GM21367 (cell line): Measurements from ENCODE around the gene PYGO1.
"Not testable (repeated sequence)": the region's sequence is repeated elsewhere in the genome, so short reads cannot be mapped to it uniquely, and the experiment has no call there.

ENCODE experiments used
- ATAC-seq: cut with Tn5 transposase; IDR thresholded peaks from one replicate; pipeline ENCODE4 v1.9.1; 2021; ENCODE audit not compliant: unreplicated experiment

Gene PYGO1, protein sequence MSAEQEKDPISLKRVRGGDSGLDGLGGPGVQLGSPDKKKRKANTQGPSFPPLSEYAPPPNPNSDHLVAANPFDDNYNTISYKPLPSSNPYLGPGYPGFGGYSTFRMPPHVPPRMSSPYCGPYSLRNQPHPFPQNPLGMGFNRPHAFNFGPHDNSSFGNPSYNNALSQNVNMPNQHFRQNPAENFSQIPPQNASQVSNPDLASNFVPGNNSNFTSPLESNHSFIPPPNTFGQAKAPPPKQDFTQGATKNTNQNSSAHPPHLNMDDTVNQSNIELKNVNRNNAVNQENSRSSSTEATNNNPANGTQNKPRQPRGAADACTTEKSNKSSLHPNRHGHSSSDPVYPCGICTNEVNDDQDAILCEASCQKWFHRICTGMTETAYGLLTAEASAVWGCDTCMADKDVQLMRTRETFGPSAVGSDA

DNA sequence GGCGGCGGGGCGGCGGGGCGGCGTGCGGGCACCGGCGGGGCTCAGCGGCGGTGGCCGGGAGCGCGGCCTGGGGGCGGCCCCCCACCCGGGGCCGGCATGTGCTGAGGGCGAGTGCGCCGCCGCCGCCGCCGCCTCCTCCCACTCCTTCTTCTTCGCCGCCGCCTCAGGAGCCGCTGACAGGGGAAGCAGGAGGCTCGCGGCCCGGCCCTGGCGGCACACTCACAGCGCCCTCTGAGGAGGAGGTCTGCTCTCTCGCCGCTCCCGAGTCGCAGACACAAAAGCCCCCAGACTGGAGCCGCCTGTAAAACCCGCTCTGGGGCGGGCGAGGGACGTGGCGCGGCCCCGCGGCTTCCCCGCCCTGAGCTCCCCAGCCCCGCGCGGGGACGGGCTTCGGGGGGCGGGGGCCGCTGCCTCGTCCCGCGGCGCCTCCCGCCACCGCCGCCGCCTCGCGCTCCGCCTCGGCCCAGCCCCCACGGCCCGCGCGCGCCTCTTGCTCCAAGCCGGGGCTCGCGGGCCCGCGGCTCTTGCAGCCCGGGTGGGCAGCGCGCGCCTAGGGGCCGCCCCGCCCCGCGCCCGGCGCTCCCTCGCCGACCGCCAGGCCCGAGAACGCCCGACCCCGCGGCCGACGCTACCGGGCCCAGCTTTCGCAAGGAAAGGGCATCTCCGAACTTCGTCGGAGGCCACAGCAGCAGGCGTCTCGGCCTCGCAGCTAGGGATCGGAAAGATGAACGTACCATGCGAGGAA lies at the start of gene PYGO1:
PYGO1 (minus strand) TSS at position 276 of the 745 bp plus-strand sequence. CDS start 462 bp downstream, outside the sequence.
- peak; percentile 62 for ATAC-seq

DNA sequence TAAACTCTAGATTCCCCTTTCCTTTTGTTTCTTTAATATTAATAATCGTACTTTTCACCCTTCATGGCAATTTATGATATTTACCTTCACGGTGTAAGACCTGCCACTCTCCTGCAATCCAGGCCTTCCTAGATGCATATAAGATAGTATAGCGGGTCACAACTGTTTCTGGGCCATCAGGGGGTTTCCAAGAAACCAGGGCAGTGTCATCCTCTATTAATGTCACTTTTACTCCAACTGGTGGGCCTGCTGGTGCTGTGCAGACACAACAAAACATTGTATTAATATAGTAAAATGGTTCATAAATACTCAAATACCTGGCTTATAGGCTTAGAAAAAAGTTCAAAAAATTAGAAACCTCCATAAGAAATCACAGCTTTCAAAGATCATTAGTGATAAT lies 48.9 kb upstream of the PYGO1 start:
- no peak for ATAC-seq

DNA sequence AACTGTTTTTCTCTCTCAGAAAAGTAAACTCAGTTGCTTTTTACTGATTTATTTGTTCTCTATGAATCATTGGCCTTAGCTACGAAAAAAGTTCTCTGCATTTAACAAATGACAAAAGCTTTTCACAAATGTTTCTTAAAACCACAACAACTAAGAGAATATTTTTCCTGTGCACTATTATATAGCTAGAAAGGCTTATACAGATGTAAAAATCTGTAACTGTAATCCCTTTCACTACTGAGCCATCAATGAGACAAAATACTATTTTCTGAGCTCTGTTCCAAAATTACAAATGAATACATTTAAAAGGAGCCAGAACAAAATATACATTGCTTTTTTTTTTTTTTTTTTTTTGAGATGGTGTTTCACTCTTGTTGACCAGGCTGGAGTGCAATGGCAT lies 45.6 kb upstream of the PYGO1 start:
- no peak for ATAC-seq

DNA sequence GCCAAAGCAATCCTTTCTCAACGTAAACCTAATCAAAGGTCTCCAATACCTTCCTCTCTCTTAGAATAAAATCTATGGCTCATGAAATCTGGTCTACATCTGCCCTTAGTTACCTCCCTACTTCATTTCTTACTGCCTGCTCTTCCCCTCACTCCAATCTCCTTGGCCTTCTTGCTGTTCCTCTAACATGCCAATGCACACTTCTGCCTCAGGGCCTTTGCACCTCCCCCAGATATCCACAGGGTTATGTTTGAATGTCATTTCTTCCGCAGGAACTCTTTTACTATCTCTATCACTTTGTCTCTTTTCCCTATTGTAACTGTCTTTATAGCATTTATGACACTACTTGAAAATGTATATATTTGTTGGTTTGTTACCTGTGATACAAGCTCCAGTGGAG lies 44.3 kb upstream of the PYGO1 start:
- no peak for ATAC-seq

DNA sequence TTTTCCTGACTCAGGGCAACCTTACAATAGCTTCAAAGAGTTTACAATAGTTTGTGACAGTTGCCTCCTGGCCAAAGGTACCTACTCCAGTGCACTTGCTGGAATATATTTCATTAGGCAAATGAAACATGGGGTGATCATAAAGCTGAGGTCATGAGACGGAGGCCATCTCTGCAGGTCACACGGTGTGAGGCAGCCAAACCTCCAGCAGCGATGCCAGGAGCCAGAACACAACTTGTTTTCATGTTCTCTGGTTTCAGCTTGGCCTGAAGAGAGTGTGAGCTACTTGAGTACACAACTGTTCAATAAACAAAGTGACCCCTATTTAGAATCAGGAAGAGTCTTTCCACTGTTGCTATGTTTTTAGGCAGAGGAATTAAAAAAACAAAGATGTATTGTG lies 42.7 kb upstream of the PYGO1 start:
- ATAC-seq, result no peak

DNA sequence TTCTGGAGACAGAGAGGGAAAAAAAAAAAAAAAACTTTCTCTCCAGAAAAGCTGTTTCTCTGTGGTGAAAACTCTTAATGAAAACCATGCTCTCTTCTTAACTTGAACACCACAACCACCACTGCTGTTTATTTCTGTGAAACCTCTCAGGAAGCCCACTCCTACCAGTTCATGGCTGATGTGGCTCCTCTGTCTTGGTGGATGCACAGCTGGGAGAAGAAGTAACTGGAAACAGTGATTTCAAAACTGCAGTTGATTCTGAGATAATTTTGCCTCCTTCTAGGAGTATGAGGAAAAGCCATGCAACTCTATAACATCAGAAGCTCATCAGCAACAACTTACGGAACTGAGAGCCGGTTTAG lies 40.2 kb upstream of the PYGO1 start:
- ATAC-seq, result no peak

DNA sequence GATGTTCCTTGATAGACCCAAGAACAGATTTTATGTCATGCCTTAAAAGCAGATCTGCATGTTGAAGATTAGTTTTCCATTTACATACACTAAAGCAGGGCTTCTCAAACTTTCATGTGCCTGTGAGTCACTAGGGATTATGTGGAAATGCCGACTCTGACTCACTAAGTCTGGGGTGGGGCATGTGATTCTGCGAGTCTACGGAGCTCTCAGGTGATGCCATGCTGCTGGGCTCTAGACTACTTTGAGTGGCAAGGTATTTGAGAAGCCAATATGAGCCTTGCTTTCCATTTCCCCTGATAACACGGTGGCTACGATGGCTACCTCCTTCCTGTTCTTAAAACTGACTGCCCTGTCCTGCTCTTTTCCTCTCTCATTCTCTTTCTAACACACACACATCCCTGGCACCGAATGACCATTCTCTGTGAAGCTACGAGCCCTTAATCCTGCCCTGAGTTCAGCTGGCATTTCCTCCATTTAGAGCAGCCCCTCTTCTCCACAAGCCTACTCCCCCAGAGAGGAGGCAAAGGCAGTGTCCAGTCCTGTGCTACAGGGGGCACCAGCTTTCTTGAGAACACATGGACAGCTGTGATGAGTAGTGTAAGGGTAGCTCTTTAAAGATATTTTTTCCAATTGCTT lies 39.7 kb upstream of the PYGO1 start:
- ATAC-seq, result no peak

DNA sequence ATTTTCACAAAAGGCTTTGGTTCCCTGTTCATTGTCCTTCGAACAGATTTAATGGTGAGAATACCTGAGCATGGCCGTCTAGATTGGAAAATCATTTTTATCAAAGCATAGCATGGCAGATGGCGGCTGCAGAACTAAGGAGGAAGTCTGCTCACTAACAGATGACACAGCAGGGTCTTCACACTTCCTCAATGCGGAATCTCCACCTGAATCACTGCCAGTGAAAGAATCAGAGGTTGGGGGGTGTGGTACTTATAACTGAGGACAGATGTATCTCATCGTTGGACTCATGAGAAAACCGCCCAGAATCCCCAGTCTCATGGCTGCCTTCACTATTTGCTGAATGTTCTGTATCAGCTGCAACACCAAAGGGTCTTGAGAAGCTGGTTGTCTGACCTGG lies 31.6 kb upstream of the PYGO1 start:
- no peak for ATAC-seq

DNA sequence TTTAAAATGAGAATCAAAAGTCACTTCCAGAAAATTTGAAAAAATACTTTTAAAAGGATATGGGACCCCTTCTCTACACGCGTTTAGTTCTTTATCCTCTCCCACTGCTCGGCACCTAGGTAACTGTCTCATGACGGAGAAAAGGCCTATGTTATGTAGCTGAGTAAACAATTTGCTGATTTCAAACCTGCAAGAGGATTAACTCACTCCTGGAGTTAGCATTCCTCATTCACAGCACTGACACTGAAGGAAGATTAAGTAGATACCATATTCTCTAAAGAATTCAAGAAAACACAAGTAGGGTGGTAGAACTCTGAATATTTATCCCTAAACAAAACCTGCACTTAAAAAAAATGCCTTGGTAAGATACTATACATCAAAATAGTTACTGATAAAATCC lies 30.2 kb upstream of the PYGO1 start:
- no peak for ATAC-seq

DNA sequence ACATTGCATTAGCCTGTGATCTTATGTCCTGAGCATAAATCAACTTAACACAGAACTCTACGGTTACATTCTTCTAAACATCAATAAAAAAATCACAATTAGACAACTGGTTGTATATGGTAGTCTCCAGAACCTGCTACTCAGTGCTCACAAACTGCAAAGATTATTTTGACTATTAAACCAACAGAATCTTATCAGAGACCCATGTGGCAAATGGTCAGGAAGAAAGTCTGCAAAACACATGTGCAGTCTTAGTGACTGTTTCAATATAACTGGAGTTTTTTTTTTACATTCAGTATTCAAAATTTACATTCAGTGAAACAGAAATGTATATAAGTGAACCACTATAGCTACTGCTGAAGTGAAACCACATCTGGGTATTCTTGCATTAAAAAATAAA lies 27.3 kb upstream of the PYGO1 start:
- no peak for ATAC-seq

DNA sequence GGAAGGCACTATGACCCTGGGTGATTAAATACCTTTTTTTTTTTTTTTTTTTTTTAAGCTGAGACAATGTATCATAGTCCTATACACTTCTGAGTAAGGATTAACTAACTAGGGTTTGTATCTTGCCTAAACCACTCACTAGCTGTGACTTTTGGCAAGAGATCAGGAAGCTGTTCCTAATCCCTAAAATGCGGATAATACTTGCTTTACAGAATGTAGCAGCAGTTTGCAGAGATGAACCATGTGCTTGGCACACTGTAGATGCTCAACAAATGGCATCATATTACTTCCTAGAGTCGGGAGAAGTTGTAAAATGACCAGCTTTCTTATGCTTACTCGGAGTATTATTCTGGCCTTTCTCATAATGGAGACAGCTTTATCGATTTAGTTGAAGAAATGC lies 25.6 kb upstream of the PYGO1 start:
- no peak for ATAC-seq

DNA sequence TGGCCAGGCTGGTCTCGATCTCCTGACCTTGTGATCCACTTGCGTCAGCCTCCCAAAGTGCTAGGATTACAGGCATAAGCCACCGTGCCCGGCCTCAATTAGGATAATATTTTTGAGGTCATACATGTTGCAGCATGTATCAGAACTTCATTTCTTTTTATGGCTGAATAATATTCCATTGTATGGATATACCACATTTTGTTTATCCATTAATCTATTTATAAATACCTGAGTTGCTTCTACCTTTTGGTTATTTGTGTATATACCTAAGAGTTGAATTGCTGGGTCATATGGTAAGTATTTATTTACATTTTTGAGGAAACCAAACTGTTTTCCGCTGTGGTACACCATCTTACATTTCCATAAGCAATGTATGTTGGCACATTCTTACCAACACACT lies 18.1 kb upstream of the PYGO1 start:
- ATAC-seq, result no peak

DNA sequence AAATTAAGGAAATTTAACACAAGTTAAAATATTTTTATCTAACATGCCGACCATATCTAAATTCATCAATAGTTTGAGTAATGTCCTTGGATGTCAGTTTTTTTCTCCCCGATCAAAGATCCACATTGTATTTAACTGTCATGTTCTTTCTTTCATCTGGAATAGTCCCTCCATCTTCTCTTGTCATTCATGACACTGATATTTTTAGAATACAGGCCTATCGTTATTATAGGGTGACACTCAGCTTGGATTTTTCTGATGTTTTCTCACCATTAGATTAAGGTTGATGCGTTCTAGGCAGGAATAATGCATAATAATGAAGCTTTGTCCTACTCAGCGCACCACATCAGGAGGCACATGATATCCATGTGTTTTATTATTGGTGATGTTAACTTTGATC lies 13.2 kb upstream of the PYGO1 start:
- no peak for ATAC-seq

DNA sequence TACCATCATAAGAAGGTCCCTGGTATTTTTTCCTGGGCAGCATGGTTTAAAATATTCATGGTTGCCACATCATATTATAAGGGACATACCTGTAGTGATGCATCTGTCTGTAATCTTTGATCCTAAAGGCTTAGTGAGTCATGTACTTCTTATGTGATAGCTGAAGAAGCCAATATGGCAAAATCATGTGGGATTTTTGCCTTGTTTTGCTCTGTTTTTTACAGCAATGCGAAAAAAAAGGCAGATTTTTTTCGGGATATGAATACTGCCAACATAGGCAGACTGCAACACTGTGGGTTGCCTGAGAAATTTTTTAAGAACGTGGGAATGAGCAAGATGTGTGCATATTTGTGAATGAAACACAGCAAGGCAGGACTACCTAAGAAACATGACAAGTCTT lies 11.3 kb upstream of the PYGO1 start:
- no peak for ATAC-seq

DNA sequence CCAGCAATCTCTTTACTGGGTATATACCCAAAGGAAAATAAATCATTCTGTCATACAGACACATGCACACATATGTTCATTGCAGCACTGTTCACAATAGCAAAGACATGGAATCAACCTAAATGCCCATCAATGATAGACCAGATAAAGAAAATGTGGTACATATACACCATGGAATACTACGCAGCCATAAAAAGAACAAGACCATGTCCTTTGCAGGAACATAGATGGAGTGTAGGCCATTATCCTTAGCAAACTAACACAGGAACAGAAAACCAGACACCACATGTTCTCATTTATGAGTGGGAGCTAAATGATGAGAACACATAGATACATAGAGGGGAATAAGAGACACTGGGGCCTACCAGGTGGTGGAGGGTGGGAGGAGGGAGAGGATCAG lies 4.9 kb upstream of the PYGO1 start:
- ATAC-seq, result not testable (repeated sequence)

DNA sequence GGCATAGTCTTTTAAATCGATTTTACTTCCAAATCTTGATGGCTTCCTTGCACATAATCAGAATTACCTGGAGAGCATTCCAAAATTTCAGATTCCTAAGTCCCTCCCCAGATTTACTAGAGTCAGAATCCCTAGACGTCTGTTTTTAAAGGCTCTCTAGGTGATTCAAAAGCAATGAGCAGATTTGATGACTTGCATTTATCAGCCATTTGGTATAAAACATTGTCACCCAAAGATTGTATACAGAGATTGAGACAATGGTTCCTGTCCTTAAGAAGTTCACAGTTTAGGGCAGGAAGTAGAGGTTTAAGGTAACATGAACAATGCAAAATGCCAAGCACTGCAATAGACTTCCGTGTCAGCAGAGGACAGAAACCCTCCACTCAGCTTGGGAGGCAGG lies 2.6 kb upstream of the PYGO1 start:
- ATAC-seq, result no peak

DNA sequence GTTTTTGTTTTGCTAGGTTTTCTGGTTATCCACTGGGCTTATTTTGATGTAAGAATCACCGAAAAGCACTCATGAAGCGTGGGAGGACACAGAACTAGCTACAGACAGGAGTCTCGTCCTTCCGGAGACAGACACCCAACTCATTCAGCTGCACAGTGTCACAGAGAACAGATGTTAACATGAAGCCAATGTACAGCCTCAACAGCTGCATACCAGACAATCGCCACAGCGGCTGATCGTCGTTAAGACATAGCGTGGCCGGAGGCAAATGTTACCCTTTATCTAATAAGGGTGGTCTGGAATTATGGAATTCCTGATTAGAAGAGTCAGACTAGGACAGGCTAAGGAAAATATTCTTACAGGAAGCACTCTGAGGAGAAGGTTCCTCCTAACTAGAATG lies 1.1 kb upstream of the PYGO1 start:
- ATAC-seq, result no peak

DNA sequence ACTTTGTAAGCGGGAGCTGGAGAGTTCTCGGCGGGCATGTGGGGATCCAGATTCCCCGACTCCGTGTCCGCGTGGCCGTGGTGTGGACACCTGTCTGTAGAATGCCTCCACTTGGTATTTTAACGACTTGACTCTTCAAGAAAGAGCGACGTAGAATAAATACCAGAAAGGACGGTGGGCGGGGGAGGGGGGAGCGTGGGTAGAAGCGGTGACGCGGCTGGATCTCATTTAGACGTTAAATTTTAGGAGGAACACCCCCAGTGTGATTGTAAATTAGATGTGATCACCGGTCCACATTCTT lies 620 bp upstream of the PYGO1 start:
- ATAC-seq, result no peak

DNA sequence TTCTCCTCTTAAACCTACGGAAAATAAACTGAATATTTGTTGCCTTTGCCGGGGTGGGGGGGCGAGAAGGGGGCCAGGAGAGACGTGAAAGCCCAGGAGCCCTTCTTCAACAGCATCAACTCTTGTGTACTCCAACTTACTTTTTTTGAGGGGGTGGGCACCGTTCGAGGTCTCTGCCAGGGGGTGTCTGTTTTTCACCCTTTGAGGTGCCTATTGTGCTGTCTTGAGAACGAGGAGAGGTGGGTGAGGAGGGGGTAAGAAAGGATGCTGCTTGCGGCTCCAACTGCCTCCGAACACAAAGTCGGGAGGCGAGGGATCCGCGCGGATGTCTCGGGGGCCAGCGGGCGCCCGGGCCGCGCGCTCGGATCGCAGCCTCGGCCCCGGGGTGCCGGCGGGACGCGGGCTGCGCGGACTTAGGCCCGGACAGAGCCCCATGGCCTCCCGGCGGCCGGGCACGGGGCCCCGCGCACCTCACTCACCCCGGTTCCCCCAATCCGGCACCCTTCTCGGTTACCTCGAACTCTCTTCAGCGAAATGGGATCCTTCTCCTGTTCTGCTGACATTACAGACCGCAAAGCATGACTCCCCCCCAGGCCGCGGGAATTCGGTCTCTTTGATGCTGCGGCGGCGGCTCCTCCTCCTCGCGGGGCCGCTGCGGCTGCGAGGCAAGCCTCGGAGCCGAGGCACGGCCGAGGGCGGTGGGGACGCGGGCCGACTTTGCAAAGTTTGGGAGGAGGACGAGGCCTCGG lies 650 bp downstream of the PYGO1 start:
- peak; percentile 27 for ATAC-seq

DNA sequence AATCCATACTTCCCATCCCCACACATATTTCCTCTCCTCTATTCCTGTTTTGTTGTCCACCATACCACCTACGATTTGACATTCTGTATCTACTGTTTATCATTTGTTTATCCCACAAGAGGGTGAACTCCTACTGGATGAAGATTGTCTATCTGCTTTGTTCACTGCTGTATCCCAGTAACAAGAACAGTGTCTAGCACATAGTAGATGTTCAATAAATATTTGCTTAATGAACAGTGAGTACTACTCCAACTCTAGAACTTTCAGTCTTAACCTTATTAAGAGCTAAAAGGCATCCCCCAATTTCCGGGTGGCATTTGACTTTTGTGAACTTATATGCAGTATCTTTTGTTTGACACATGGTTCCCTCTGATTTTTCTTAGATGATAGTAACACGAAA lies 1.3 kb downstream of the PYGO1 start:
- ATAC-seq, result no peak

DNA sequence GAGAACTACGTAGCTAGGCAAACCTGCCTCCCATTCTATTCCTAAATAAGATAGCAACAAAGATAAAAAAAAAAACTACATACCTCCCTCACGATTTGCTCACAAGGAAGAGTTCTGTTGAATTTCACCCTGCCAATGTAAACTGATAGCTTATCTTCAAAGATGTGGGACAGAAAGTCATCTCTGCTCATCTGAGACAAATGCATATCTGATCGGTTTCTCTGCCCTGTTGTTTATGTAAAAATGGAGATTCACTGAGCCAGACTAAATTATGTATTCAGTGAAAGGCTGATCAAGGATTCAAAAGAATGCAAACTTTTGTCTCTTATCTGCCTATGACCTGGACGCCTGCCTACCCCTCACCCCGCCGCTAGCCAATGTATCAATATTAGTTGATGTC lies 11.2 kb downstream of the PYGO1 start:
- ATAC-seq, result no peak

DNA sequence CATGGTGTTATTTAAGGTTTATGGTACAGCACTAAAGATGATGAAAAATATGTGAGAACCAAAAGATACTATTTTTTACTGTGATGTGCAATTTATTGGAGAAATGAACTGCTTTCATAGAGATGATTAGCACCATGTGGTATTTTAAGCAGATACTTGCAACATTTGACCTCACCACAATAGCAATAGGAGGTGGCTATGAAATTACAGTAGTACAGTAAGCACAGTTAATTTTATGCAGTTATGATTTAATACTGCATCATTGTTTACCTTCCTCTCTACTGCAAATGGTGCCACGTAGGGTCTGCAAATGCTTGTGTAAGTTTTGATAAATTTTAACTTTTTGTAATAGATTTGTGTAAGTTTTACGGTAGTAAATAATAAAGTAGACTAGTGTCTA lies 14.0 kb downstream of the PYGO1 start:
- ATAC-seq, result no peak
